ENCODE results near the gene MS4A14.

DNA sequence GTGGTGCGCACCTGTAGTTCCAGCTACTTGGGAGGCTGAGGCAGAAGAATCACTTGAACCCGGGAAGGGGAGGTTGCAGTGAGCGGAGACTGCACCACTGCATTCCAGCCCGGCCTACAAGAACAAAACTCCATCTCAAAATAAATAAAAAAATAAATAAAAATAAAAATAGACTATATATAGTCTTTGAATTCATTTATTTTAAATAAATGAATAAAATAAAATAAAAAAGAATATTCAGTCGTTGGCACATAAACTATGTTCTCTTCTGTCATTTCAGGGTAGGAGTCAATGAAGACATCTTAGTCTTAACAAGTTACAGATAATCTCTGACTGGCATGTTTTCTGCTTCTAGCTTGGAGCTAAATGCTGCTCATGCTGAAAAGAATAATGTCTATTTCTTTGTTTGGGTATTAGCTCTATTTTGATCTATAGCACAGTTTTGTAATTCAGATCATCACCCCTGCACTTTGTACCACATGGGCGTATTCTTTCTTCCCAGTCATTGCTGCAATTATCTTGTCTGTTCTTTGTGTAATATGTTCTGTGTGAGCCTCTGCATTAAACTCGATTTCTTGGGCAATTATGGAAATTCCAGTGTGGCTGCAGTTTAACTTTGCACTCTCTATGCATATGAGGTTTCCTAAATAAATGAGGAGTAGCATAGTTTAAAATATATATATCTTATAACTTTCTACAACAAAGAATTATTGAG is 1.4 kb upstream of the MS4A14 start:
- TF ChIP-seq, protein P1, sequence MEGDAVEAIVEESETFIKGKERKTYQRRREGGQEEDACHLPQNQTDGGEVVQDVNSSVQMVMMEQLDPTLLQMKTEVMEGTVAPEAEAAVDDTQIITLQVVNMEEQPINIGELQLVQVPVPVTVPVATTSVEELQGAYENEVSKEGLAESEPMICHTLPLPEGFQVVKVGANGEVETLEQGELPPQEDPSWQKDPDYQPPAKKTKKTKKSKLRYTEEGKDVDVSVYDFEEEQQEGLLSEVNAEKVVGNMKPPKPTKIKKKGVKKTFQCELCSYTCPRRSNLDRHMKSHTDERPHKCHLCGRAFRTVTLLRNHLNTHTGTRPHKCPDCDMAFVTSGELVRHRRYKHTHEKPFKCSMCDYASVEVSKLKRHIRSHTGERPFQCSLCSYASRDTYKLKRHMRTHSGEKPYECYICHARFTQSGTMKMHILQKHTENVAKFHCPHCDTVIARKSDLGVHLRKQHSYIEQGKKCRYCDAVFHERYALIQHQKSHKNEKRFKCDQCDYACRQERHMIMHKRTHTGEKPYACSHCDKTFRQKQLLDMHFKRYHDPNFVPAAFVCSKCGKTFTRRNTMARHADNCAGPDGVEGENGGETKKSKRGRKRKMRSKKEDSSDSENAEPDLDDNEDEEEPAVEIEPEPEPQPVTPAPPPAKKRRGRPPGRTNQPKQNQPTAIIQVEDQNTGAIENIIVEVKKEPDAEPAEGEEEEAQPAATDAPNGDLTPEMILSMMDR (IDR thresholded peaks at IDR 0.05; ENCODE audit: low read depth, low read length), result no peak
- TF ChIP-seq POLR2A (IDR thresholded peaks at IDR 0.05; ENCODE audit: extremely low read depth, insufficient read length) (no peak), MYC (IDR thresholded peaks at IDR 0.05; ENCODE audit: low read depth, low read length) (no peak), MAX (IDR thresholded peaks at IDR 0.05; ENCODE audit: low read depth, low read length) (no peak)
